Breast epithelium (tissue), 4 donors: ENCODE data around the gene FAF1. TPM values are rescaled to one million over a fixed set of nuclear protein-coding genes. Genes with fewer than 3 reads are reported as not detected.

Experiments used
- DNase-seq, 2 donors: peaks; one replicate each; pipeline ENCODE4 v3.0.0-alpha.2; 2019; ENCODE audit warnings: low spot score in 2 of 2
- H3K27ac ChIP-seq, 2 donors: fragments of 200-600 bp; sonication (generic) in 1 of 2; one replicate each; pipeline ENCODE4 v1.5.1; 2016 to 2019; ENCODE audit warnings: mild to moderate bottlenecking in 1 of 2
- H3K27me3 ChIP-seq, 2 donors: fragments of 200-600 bp; sonication (generic) in 1 of 2; one replicate each; pipeline versions ENCODE4 v1.5.1 to v1.6.0; 2017 to 2019; ENCODE audit warnings: control low read depth in 1 of 2, mild to moderate bottlenecking in 1 of 2
- H3K36me3 ChIP-seq: fragments of 200-600 bp; one replicate; pipeline ENCODE4 v1.5.1; 2019
- H3K4me1 ChIP-seq, 2 donors: fragments of 200-600 bp; sonication (generic); one replicate each; pipeline ENCODE4 v1.5.1; 2016 to 2019; ENCODE audit warnings: control low read depth in 1 of 2
- H3K4me3 ChIP-seq, 3 donors: fragments of 200-600 bp; sonication (generic); 1 replicate in 2 of 3; 2 replicates in 1 of 3; pipeline ENCODE4 v1.5.1; 2016 to 2019; ENCODE audit warnings: mild to moderate bottlenecking in 3 of 3, moderate library complexity in 2 of 3
- H3K9me3 ChIP-seq, 2 donors: fragments of 200-600 bp; sonication (generic) in 1 of 2; one replicate each; pipeline ENCODE4 v1.5.1; 2016 to 2019; ENCODE audit warnings: control low read depth in 1 of 2
- CTCF ChIP-seq, 3 donors: fragments of 450-650 bp; IDR thresholded peaks; one replicate each; pipeline ENCODE4 v1.5.1; 2016 to 2017; ENCODE audit warnings: antibody characterized with exemption in 3 of 3, mild to moderate bottlenecking in 3 of 3, moderate library complexity in 3 of 3
- POLR2A ChIP-seq: fragments of 450-650 bp; IDR thresholded peaks from one replicate; pipeline ENCODE4 v1.6.1; 2016; ENCODE audit warnings: antibody characterized with exemption, mild to moderate bottlenecking, moderate library complexity
- POLR2AphosphoS5 ChIP-seq, 3 donors: sonication (generic); formaldehyde crosslinking; IDR thresholded peaks; one replicate each; pipeline ENCODE4 v1.6.1; 2017; ENCODE audit warnings: antibody characterized with exemption in 3 of 3
- intact Hi-C: fragments of 100-400 bp; cut with DNase I; formaldehyde crosslinking; loops from one replicate; pipeline ENCODE4 v1.15.1; 2023; ENCODE audit warnings: low total_unique reads
- total RNA-seq, 3 donors: library from RNA; depleted of rRNA; stranded (reverse); fragments of >200 nt; gene quantifications; one replicate each; pipeline ENCODE4 v1.1.0, GENCODE V29; 2016

FAF1 gene
- total RNA-seq, 3 donors from 2014 or later = 34.9 to 58.2 (median 42.0) TPM

GRCh38 chr1:50414853-50415234 lies 545.2 kb downstream of the FAF1 start:
- Histone ChIP-seq H3K27me3 (peaks cover 11 to 69% of the 10 kb centered on the region in 2 donors), H3K27ac (no peak overlapping the region), H3K36me3 (no peaks in the 10 kb centered on the region), H3K9me3 (no peaks in the 10 kb centered on the region), H3K4me1 (no peaks in the 10 kb centered on the region), H3K4me3 (no peak overlapping the region)
- TF ChIP-seq CTCF (IDR thresholded peaks at IDR 0.05) (no peak), POLR2A (no peak), POLR2AphosphoS5 (IDR thresholded peaks at IDR 0.05) (no peak)
- intact Hi-C loops = no loop called here
- DNase-seq = no peak

DNA sequence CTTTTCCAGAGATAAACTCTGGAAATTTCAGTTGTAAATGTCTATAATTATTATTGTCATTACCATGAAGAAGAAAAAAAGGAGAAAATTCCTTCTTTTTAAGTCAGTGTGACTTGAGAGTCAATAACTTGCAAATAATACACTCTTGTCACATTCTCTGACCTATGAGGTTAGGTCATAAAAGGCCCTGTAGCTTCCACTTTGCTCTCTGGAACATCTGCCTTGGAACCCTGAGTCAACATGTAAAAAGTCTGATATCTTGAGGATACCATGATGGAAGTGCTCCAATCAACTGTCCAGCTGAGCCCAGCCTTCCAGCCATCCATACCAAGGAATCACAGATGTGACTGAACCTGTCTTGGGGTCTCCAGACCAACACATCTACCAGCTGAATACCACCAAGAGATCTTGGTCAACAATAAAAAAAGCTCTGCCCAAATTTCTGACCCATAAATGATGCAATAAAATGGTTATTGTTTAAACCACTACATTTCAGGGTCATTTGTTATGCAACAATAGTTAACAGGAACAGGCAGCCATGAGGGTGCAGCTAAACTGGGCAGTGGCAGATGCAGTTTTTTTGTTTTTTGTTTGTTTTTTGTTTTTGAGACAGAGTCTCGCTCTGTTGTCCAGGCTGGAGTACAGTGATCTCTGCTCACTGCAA lies 547.1 kb downstream of the FAF1 start:
- H3K27me3 ChIP-seq = peaks cover 7 to 52% of the 10 kb centered on the region in 2 donors
- no peaks in the 10 kb centered on the region for H3K36me3 ChIP-seq
- no peak overlapping the region for H3K27ac ChIP-seq
- no peak overlapping the region for H3K4me3 ChIP-seq
- H3K9me3 ChIP-seq = no peaks in the 10 kb centered on the region
- no peak for DNase-seq
- no peaks in the 10 kb centered on the region for H3K4me1 ChIP-seq
- intact Hi-C loops = no loop called here
- TF ChIP-seq POLR2AphosphoS5 (IDR thresholded peaks at IDR 0.05) = no peak
- TF ChIP-seq POLR2A = no peak
- no peak for TF ChIP-seq CTCF (IDR thresholded peaks at IDR 0.05)

- no peak for DNase-seq
- Histone ChIP-seq H3K27ac (no peak overlapping the region), H3K36me3 (no peaks in the 10 kb centered on the region), H3K4me3 (no peak overlapping the region), H3K27me3 (no peaks in the 10 kb centered on the region), H3K4me1 (no peaks in the 10 kb centered on the region), H3K9me3 (no peaks in the 10 kb centered on the region)
- intact Hi-C loops = no loop called here
- TF ChIP-seq POLR2A (no peak), CTCF (IDR thresholded peaks at IDR 0.05) (no peak)
These were observed 554.3 kb downstream of the FAF1 start for GRCh38 chr1:50405814-50406213.

DNA sequence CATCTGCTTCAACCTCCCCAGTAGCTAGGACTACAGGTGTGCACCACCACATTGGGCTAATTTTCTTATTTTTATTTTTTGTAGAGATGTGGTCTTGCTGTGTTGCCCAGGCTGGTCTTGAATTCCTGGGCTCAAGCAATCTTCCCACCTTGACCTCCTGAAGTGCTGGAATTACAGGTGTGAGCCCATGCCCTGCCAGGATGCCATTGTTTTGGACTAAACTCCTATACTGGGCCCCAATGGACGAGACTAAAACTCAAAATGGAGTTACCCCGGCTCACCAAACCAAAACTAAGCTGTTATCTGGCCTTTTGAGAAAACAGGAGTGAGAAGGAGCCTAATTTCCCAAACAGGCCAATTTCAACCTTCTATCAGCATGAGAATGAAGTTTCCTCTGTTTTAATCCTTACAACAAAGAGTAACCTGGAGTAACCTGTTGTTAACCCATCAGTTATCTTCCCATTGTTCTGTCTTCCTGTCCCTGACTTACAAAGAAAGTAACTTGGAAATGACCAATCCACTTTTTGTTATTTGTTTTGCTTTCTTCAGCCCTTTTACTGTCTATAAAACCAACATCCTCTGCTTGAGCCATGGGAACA lies 566.4 kb downstream of the FAF1 start:
- Histone ChIP-seq H3K27me3 (no peaks in the 10 kb centered on the region), H3K9me3 (peaks cover 0 to 10% of the 10 kb centered on the region in 2 donors), H3K36me3 (no peaks in the 10 kb centered on the region), H3K27ac (no peak overlapping the region), H3K4me1 (no peaks in the 10 kb centered on the region), H3K4me3 (no peak overlapping the region)
- TF ChIP-seq CTCF (IDR thresholded peaks at IDR 0.05) = no peak
- TF ChIP-seq POLR2A = no peak
- TF ChIP-seq POLR2AphosphoS5 (IDR thresholded peaks at IDR 0.05) = no peak
- no peak for DNase-seq
- intact Hi-C loops = no loop called here

Other genes with a start within 250 kb of the FAF1 start
- gene CDKN2C, start 10.0 kb upstream of the FAF1 start, total RNA-seq = 10 to 100 TPM; 27.1 to 40.0 (median 31.1) TPM
- gene C1orf185, start 142.0 kb upstream of the FAF1 start, total RNA-seq = not detected